AG10803 (cell line): ENCODE results near the gene SMPD2.

Experiments used
- DNase-seq: peaks from one replicate; pipeline ENCODE4 v3.0.0; 2010; ENCODE audit warnings: low read depth
- H3K4me3 ChIP-seq: 2 replicates; pipeline ENCODE4 v1.5.1; 2011; ENCODE audit warnings: mild to moderate bottlenecking, low read length, control low read depth
- CTCF ChIP-seq: conservative IDR thresholded peaks from 2 replicates; pipeline ENCODE4 v1.5.1; 2011; ENCODE audit warnings: mild to moderate bottlenecking, low read length, control low read depth, inconsistent platforms

SMPD2 gene

GRCh38 chr6:109478841-109479624 lies 38.5 kb downstream of the SMPD2 start:
- H3K4me3 ChIP-seq, result peak overlapping the region; percentile 15

GRCh38 chr6:109480993-109481480 lies 40.5 kb downstream of the SMPD2 start:
- TF ChIP-seq CTCF, result no peak
- DNase-seq, result no peak
- H3K4me3 ChIP-seq, result no peak overlapping the region; the same call in 1 of the 2 replicates

More at GRCh38 chr6:109478841-109479624, 38.5 kb downstream of the SMPD2 start:
- TF ChIP-seq CTCF, result no peak
- DNase-seq, result no peak

GRCh38 chr6:109482905-109483734 lies 42.6 kb downstream of the SMPD2 start, which contains the start of gene ZBTB24:
Gene ZBTB24, minus strand, starts transcription at chr6:109483219. Its CDS starts 1,193 bp downstream, at chr6:109482026.
- no peak for TF ChIP-seq CTCF
- peak within 1 kb of the TSS; percentile 82 for H3K4me3 ChIP-seq
- DNase-seq, result peak; percentile 89

- peak overlapping the region; percentile 64 for H3K4me3 ChIP-seq
- TF ChIP-seq CTCF, result no peak
- no peak for DNase-seq
Observed at GRCh38 chr6:109483735-109484057, 43.2 kb downstream of the SMPD2 start.

- peak overlapping the region; percentile 64; the same call in 1 of the 2 replicates for H3K4me3 ChIP-seq
- peak; percentile 60 for DNase-seq
- TF ChIP-seq CTCF, result no peak
Observed at GRCh38 chr6:109484122-109484521, 43.6 kb downstream of the SMPD2 start.

- no peak for DNase-seq
- no peak for TF ChIP-seq CTCF
- no peak overlapping the region for H3K4me3 ChIP-seq
Observed at GRCh38 chr6:109485266-109485935, 44.9 kb downstream of the SMPD2 start.
